UCSD-AML1 (cell line): ENCODE measurements around the gene GLIS1.

Experiments
- DNase-seq: peaks from one replicate; lab custom pipeline; 2025; ENCODE audit not compliant: unreplicated experiment; lab: John Stamatoyannopoulos, UW

The GLIS1 gene

DNA sequence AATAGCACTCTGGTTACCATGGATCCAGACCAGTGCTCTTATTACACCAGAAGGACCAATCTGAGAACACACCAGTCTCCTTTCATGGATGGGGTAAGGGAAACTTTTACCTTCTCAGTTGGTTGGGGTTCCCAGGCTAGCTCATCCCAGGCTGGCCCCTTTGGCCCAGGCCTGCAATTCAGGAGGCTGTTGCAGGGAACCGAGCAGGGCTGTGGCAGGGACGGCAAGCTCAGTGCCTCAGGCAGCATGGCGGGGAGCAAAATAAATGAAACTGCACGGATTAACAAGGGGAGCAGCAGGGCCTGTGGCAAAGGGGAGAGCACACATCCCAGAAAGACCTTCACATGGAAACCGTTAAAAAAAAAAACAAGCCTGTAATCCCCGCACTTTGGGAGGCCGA lies 222.8 kb downstream of the GLIS1 start:
- no peak for DNase-seq

DNA sequence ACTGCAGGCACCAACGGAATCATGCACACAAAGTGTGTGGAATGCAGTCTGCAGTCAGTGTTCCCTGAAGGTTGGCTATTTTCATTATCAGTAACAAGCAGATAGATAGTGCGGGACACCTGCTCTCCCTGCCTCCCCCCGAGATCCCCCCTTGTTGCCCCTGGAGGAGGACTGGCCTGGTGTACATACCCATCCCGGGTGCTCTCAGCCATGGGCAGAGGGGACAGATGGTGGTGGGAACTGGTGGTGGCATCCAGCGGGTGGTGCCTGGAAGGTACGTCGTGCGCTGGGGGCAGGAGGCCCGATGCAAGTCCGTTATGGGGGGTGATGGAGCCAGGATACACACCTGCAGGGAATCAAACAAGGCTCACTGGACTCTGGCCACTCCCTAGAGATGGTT lies 224.5 kb downstream of the GLIS1 start:
- no peak for DNase-seq

DNA sequence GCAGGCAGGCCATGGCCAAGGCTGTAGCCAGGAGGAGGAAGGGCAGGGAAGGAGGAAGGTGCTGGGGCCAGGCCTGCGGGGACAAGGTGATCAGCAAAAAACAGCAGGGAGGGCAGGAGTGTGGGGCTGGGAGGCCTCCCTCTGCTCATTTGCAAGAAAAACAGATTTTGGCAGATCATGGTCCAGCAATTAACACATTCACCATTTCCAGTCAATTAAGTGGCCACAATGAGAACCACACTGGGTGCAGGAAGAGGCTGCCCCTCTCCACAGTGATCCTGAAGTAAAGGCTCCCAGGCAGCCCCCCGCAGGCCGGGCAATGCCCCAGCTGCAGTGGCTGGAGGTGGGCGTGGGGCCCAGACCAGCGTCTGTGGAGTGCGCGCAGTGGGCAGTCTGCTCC lies 225.1 kb downstream of the GLIS1 start:
- no peak for DNase-seq

DNA sequence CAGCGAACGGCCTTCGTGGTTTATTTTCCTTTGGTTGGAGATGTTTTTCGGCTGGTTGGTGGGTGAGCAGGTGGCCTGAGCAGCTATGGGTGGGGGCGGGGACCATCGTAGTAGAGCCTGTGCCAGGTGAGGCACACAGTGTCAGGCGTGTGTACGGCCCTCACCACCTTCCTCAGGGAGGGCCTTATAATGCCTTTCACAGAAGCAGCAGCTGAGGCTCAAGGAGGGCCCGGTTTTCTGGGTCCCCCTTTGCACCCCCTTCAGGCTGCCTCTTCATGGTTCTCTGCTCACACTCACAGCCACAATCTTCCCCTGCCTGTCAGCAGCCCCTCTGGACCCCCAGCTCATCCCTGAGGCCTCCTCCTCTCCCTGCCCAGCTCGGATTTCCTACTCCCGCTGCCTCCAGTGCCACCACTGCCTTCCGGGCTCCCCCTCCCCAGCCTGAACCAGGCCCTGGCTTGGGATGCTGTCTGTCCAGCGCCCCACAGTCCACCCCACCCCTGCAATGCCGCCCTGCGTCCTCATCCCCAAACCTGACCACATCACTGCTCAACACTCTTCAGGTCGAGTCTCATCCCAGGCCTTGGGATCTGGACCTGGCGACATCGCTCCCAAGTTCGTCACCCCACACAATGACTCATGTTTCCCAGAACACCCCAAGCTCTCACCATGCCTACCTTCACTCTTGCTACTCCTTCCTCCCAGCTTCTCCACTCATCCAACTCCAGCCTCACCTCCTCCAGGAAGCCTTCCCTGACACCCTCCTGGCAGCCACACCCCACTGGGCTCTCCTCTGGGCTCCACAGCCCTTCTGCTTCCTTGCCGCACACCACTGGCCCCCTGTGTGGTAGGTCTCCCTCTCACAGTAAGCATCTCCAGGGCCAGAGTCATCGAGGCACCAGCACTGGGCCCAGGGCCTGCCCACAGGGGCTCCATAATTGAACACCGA lies 225.9 kb downstream of the GLIS1 start:
- no peak for DNase-seq

DNA sequence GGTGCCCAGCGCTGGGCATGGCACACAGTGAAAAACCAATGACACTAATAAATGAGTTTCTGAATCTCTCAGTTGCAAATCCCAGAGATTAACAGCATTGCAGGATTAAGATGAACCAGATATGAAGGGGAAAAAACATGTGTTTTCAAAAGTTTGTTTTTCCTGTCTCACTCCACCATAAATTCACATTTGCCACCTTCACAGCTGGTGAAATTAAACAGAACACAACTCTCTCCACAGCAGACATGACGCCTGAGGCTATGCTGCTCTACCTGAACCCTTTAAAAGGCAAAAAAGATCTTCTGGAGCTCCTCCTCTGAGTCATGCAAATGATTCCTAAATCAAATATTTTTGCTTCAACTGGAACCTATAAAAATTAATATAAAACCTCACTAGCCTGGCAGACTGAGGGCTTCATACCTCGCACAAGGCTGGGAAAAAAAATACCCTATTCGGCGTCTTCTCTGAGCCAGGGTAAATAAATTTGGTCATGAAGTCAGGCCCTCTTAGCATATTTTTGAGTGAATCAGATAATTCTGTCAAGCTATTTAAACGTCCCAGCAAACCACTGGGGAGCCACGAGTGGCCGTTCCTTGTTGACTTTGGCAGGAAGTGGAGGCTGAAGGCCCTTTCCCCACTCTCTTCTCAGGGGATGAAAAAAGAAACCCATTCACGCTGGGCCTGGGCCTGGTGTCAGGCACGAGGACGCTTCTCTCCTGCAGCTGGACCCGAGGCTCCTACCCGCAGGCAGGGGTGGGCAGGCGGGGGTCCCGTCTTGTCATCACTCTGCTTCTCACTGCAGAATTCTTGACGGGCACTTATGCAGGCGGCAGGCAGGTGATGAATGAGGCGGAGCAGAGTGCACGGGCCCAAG lies 226.8 kb downstream of the GLIS1 start:
- no peak for DNase-seq

DNA sequence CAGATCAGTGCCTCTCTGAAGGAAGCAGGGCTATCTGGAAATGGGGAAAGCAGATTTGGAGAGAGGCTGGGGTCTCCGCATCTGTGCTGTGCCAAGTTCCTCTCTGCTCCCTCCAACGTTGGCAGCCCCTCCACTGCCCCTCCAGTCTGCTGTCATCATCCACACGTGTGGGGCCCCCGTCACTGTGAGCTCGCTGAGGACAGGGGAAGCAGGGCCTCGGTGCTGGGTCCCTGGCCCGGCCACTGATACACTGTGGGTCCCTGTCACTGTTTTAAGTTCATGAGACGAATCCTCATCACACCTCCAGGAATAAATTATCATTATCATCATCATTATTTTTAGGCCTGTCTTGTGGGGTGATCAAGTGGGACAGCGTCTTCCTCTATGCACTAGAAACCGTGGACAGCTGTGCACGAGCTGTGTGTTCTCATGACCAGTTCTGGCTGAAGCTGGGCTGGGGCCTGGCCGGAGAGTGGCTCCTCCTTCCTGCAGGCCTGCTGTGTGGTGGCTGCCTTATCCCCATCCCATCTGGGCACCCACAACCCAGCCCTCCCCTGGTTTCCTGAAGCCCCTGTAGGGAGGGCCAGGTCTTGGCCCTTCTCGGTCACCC lies 227.5 kb downstream of the GLIS1 start:
- DNase-seq: no peak

DNA sequence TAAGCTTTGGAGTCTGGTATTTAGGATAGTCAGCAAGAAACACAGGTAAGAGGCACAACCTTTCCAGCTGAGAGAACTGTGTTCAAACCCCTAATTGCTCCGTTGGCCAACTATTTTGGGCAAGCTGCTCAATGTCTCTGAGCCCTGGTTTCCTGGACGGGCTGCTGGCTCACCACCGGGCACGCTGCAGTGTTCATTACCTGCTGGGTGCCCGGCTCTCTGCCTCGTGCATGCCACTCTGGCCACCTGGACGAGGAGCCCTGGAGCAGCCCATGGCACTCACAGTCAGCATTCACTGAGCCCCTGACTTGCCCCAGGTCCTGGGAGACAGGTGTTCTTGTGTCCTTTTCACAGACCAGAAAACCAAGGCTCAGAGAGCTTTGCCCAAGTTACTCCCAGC lies 228.7 kb downstream of the GLIS1 start:
- DNase-seq: no peak

DNA sequence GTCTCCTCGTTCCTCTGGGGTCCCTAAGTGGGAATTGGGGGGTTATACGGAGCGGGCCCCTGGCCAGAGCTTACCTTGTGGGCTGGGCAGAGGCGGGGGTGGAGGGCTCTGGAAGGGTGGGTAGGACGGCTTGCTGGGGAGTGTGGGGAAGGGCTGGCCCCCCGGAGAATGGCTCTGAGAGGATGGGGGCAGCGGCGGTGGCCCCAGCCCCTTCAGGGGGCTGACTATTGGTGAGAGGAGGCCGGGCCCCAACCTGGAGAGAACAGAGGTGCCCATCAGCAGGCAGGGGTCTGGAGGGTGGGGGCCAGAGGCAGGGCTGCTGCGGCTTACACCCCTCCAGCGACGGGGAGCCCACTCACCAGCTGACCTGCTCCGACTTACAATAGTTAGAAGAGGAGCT lies 229.2 kb downstream of the GLIS1 start:
- DNase-seq: no peak

DNA sequence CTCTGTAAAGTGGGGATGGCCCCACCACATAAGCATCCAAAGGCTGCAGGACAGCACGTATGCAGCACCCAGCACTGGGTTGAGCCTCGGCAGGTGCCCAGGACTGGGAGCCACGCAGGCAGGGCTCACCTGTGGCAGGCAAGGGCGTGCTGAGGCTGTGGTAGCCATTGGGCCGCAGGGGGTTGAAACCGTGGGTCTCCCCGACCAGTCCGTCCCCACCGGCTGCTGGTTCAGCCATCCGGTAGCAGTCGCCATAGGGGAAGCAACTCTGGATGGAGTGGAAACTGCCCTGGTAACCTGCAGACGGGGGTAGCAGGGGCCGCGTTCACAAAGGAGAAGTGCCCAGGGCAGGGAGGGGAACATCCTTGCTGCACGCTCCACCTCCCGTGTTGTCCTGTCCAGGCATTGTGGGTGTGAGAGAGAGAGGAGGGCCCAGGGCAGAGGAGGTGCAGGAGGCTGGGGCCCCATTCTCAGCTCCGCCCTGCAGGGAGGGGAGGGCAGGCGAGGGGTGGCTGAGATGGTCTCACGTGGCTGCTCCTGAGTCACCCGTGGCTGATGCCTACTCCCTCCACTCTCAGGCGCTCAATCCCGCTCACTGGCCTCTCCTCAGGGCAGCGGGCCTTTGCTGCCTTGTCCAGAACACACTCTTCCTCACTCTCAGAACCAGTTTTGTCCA lies 229.8 kb downstream of the GLIS1 start:
- no peak for DNase-seq

DNA sequence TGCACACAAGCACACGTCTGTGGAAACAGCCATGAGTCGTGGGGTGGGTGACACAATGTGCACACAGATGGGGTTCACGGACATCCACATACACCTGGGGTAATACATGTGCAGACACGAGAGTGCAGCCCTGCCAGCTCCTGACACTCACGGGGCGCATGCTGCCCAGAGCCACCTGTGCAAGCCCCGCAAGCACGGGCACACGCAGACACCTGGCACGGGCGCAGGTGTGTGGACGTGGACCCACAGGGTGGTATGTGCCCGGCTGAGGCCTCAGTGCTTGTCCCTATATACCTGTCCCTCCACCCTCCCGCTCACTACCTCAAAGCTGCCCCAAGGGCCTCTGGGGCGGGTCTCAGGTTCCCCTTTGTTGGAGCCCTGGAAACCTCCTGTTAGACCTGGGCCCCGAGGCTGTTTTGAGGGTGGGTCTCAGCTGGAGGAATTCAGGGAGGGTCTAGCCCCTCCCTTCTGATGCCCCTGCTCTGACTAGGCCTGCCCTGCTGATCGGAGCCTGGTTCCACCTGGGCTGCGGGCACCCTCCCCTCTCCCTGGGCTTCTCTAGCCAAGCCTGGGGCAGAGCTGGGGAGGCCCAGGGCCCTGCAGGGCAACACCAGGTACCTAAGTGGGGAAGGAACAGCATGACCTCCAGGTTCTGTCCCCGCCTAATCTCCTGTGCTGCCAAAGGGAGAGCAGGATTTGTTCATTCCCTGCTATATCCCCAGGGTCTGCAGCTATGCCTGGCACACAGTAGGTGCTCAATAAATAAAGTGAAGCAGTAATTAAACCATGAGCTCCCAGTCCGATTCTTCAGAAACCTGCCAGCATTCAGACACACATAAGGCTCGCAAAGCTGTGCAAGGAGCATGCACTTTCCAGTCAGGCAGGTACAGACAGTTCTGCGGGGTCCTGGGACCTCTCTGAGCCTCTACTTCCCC lies 230.6 kb downstream of the GLIS1 start:
- no peak for DNase-seq

DNA sequence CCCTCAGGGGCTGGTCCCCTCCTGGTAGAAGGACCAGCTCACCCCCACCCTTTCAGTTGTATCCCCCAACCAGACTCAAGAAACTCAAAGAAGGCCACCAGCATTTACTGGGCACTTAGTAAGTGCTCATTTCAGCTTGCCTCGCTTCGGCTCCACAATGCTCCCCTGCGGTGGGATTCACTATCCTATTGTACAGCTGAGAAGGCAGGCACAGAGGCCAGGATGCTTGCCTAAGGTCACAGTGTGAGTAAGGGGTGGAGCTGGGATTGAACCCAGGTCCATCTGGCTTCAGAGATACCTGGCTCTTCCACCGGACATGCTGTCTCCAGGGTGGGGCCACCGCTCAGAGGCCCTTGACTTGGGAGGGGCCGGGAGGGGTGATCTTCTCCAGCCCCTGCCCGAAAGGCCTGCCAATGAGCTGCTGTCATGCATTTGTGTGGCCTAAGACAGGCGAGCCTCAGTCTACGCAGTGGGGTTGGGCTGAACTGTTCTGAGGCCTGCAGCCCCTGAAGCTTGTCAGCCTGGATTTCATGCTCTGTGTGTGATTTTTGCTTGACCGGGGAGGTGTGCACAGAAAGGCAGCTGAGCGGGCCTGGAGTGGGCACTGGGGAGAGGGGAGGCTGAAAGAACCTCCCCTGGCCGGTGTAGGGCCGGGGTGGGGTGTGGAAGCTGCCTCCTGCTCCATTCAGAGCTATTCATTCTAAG lies 231.7 kb downstream of the GLIS1 start:
- DNase-seq: no peak

DNA sequence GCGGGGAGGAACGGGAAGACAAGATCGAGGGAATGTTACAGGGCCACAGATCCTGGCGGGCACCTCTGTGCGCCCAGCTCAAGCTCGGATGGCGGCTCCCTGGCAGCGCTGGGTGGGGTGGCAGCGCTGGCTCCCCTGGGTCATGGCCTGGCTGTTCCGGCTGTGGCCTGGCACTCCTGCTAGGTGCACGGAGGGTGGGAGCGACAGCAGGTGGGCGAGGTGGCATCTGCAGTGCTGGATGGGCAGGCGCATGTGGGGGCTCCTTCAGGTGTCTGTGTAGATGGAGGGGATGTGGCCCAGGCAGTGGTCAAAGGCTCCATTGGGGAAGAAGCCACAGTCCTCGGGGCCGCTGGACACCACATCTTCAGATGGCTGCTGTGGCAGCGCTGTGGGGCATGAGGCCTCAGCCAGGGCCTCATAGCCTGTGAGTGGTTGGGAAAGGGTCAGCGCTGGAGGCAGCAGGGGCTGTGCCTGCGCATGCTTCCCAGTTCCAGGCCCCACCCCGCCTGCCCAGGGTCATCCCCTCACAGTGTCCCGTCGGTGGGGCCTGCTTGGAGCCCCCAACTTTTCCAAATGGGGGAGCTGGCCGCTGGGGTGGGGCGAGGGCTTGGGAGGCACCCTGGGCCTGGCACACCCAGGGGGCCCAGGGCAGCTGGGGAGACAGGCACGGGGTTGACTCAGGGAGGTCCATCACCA lies 232.5 kb downstream of the GLIS1 start:
- DNase-seq: no peak

DNA sequence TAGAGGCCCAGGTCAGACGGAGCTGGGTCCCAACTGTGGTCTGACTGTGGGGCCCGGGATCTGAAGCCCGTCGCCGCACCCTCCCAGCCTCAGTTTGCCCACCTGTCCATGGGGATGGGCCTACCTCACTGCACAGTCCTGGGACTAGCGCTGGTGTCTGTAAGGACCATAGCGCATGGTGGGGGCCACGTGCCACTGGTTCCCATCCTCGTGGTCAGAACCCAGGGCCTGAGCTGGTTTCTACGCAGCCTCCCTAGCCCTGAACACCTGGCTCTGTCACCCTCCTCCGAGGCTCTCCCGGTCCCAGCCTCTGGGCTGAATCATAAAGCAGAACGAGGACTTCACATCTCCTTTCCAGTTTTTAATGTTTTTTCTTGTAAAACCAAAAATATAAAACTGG lies 233.1 kb downstream of the GLIS1 start:
- no peak for DNase-seq

DNA sequence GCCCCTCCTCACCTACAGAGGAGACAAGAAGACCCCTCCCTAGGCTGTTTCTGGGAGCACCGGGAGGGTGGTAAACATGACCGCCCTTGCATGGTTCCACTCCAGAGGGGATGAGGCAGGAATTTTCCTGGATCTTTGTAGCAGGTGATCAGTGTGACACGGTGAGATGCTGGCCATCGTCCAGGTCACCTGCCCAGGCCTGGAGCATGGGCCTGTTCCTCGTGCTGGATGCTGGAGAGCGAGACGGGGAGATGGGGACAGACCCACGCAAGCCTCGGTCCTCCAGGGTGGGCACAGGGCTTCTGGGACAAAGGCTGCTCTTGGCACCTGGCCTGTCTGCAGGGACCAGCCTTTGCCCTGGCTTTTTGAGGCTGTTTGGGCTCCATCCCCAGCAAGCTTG lies 233.6 kb downstream of the GLIS1 start:
- no peak for DNase-seq

DNA sequence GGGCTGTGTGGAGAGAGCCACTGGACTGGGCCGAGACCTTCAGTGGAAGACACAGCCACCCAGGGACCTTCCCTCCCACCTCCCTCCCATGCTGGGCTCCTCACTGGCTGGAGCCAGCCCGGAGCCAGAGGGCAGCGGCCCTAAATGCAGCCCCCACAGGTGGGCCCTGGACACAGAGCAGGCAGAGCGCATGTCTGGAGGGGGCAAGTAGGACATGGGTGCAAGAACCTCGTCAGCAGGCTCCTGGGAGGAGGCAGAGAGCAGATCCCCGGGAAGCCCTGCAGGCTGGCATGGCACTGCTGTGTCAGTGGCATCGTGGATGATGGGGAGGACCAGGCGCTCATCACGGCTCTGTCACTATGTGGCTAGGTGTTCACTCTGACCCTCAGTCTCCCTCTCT lies 234.1 kb downstream of the GLIS1 start:
- DNase-seq: no peak

DNA sequence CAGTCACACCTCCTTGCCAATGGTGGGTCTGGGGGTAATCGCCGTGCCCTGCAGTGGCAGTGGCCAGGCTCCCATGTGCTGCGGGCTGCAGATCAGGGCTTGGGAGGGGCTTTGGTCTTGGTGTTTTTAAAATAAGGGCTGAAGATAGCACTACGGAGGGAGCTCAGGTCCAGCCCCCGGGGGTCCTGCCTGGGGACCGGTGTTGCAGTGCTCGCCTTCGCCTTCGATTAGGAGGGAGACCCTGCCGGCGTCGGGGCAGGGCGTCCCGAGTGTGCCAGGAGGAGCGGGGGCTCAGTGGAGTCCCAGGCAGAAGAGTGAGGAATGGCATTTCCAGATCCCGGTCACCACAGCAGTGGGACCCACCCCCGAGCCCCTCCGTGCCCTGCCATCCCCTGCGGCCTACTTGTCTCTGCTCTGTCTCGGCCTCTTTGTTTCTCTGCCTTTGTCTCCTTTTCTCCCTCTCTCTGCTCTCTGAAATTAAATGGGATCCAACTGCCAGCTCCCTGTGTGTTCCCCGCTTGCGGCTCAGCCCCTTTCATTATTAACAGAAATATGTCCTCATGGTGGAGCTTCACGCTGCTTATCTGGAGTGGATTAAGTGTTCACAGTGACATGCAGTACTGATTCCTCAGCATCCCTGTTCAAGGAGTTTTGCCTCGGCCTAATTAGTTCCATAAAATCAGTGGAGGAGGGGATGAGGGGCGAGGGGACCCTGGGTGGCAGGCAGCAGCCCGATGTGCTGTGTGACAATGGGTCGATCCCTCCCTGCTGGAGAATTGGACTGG lies 235.3 kb downstream of the GLIS1 start:
- no peak for DNase-seq

DNA sequence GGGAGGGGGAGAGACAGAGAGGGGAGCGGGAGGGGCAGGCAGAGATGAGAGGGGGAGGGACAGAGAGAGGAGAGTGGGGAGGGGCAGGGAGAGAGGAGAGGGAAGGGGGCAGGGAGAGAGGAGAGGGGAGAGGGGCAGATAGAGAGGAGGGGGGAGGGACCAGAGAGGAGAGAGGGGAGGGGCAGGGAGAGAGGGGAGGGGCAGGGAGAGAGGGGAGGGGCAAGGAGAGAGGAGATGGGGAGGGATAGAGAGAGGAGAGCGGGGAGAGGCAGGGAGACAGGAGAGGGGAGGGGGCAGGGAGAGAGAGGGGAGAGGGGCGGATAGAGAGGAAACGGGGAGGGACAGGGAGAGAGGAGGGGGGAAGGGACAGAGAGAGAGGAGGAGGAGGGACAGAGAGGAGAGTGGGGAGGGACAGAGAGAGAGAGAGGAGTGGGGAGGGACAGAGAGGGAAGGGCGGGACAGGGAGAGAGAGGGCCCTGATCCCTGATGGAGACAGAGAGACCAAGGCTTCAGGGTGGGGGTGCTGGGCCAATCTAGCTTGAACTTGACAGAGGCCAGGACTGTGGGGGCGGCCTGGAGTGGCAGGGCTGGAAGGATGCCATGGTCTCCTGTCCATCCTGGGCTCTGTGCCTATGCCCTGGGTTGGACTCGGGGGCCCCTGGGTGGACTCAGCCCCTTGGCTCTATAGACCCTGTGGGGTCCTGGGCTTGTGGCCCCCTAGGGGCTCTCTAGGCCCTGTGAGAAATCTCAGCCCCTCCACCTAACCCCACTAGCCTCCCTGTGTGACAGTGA lies 236.1 kb downstream of the GLIS1 start:
- DNase-seq: no peak
